GM19455 (cell line): ENCODE measurements around the gene UNC5C.
"Not testable (repeated sequence)": the region's sequence is repeated elsewhere in the genome, so short reads cannot be mapped to it uniquely, and the experiment has no call there.

Source experiments
- ATAC-seq: cut with Tn5 transposase; IDR thresholded peaks from one replicate; pipeline ENCODE4 v1.9.1; 2021; ENCODE audit not compliant: unreplicated experiment

The UNC5C gene

GRCh38 chr4:95139424-95139823, 409.3 kb downstream of the UNC5C start:
- ATAC-seq = not testable (repeated sequence)

GRCh38 chr4:95134016-95134415, 414.8 kb downstream of the UNC5C start:
- ATAC-seq = not testable (repeated sequence)

GRCh38 chr4:95129821-95130311, 418.9 kb downstream of the UNC5C start:
- no peak for ATAC-seq

DNA sequence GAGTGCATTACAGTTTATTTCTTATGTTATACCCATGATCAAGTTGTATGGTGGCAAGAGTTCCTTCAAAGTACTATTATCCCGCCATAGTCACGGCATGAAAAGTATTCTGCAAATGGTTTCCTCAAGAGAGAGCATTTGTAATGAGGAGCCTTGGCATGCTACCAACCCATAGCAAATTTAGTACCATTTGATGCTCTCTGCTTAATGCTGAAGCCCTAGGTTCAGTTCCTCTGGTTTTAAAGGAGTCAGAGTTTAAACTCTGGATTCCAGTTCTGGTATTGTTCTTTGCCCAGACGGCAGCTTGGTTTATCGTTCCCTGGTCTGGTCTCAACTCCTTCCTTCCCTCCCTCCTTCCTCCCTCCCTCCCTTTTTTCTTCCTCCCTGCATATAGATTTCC, 419.7 kb downstream of the UNC5C start:
- no peak for ATAC-seq

DNA sequence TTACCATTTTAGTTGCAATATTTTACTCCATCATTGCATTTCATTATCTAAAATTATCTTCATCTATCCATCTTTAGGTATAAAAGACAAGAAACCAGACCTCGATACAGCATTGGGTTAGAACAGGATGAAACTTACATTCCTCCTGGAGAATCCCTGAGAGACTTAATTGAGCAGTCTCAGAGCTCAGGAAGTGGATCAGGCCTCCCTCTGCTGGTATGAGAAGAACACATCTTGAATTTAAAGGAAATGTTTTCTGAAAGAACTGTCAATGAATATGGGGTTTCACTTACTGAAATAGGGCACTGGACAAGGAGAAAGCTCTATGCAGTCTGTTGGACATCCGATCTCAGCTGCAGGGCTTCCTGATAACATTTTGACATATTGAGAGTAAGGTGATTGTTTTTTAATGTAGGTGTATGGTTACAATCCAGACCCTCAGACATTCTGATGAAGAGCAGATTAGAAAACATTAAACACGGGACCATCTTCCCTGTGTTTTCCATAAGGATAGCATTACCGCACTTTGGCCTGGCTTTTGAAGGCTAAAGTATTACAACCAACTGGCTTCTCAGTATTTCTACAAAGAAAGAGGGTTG, 423.8 kb downstream of the UNC5C start:
- ATAC-seq = no peak

DNA sequence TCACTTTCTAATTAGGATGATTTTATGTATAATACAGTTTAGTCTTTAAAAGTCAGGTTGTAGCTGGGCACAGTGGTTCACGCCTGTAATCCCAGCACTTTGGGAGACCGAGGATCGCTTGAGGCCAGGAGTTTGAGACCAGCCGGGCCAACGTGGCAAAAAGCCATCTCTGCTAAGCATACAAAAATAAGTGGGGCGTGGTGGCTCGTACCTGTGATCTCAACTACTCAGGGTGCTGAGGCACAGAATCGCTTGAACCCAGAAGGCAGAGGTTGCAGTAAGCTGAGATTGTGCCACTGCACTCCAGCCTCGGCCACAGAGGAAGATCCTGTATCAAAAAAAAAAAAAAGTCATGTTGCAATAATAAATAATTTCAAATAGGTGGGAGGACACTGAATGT, 426.8 kb downstream of the UNC5C start:
- ATAC-seq = no peak

- ATAC-seq = no peak
Measured at GRCh38 chr4:95120456-95120855, 428.3 kb downstream of the UNC5C start.

DNA sequence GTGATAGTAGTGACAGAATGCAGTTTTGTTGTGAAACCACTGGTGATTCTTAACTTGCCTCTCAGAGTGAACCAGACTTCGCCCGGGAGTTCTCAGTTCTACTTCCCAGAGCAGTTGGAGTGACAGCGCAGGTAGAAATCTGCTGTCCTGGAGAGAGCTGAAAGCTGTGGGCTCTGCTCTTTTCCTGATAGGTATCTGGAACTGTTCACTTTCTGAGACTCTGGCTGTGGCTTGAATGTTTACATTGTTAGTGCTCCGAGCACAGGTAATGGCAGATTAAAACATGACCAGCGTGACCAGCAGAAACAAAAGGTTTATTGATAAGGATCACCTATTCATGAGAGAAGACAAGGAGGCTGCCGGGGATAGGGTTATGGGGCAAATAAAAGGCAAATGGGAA, 430.3 kb downstream of the UNC5C start:
- ATAC-seq = no peak

DNA sequence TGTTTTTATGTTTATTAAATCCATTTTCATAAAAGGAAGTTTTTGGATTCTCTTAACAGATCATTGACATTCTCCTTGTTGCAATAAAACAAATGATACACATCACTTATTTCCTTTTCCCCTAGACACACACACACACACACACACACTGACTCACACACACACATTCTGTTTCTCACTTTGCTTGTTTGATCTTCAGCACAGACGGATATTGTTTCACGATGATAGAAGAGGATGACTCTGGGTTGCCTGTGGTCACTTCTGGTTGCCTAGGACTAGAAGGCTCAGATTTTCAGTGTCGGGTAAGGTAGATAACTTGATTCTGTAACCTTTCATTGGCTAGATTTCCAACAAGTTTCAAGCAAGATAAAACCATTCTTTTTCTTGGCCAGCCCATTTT, 434.3 kb downstream of the UNC5C start:
- no peak for ATAC-seq
